ENCODE data around the gene F2RL3.
"Not testable (repeated sequence)": the region's sequence is repeated elsewhere in the genome, so short reads cannot be mapped to it uniquely, and the experiment has no call there.

The F2RL3 gene

GRCh38 chr19:16867211-16867610 is 21.6 kb upstream of the F2RL3 start:
- Mint-ChIP-seq H3K27ac (no peak overlapping the region), H3K36me3 (peaks cover 22% of the 10 kb centered on the region), H3K4me3 (no peak overlapping the region), H3K9me3 (no peaks in the 10 kb centered on the region), H3K27me3 (no peaks in the 10 kb centered on the region), H3K4me1 (peaks cover 3% of the 10 kb centered on the region)
- no peak for ATAC-seq (ENCODE audit: low read depth)
- DNase-seq (ENCODE audit: low spot score in 2 of 2): no peak

DNA sequence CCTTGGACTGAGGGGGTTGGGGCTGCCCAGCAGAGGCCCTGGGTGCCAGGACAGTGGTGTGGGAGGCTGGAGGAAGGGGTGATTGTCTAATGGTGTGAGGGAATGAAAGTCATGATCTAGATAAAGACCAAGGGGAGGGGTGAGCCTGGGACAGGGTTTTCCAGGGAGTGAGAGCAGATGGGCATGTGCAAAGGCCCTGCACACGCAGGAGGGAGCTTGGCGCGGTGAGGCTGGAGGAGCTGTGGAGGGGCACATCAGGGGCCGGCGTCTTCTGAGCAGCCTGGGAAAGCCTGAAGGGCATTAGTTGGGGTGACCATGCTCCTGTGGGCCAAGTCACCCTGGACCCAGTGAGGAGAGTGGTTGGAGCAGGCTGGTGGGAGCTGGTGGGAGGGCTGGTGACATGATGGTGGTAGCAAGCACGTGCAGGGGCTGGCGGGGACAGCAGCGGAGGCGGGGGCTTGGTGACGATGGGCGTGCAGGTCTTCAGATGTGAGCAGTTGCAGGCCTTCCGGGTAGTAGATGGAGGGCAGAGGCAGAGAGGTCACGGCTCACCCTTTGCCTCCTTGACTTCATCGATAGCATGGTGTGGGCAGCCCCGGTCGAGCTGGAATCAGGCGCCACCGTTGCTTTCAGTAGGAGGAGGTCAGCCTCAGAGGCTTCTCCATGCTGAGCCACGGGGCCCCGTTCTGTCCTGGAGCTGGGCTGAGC is 20.2 kb upstream of the F2RL3 start:
- Mint-ChIP-seq H3K4me3 (no peak overlapping the region), H3K4me1 (peaks cover 3% of the 10 kb centered on the region), H3K27ac (peak overlapping the region; percentile 63), H3K36me3 (peaks cover 28% of the 10 kb centered on the region), H3K27me3 (no peaks in the 10 kb centered on the region), H3K9me3 (no peaks in the 10 kb centered on the region)
- DNase-seq (ENCODE audit: low spot score in 2 of 2) (no peak), ATAC-seq (ENCODE audit: low read depth) (no peak)

DNA sequence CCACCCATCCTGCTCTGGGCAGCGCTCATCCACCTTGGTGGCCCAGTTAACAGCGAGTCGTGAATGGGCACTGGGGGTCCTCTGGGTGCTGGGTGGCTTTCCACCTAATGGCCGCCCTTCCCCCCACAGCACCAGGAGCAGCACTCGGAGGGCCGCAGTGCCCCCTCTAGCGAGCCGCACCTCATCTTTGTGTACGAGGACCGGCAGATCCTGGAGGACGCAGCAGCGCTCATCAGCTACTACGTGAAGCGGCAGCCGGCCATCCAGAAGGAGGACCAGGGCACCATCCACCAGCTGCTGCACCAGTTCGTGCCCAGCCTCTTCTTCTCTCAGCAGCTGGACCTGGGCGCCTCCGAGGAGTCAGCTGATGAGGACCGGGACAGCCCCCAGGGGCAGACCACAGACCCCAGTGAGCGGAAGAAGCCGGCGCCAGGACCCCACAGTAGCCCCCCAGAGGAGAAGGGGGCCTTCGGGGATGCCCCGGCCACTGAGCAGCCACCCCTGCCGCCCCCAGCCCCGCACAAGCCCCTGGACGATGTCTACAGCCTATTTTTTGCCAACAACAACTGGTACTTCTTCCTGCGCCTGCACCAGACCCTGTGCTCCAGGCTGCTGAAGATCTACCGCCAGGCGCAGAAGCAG is 19.3 kb upstream of the F2RL3 start:
- DNase-seq (ENCODE audit: low spot score in 2 of 2) (no peak), ATAC-seq (ENCODE audit: low read depth) (no peak)
- Mint-ChIP-seq H3K9me3 (peaks cover 3% of the 10 kb centered on the region), H3K4me3 (no peak overlapping the region), H3K27me3 (no peaks in the 10 kb centered on the region), H3K36me3 (peaks cover 35% of the 10 kb centered on the region), H3K27ac (no peak overlapping the region), H3K4me1 (peaks cover 10% of the 10 kb centered on the region)

- no peak for ATAC-seq (ENCODE audit: low read depth)
- peaks cover 25% of the 10 kb centered on the region for H3K4me1 Mint-ChIP-seq
- H3K27me3 Mint-ChIP-seq: no peaks in the 10 kb centered on the region
- no peak overlapping the region for H3K27ac Mint-ChIP-seq
- no peak for DNase-seq (ENCODE audit: low spot score in 2 of 2)
- no peak overlapping the region for H3K4me3 Mint-ChIP-seq
- peaks cover 45% of the 10 kb centered on the region for H3K36me3 Mint-ChIP-seq
- H3K9me3 Mint-ChIP-seq: peaks cover 7% of the 10 kb centered on the region
These were observed 16.9 kb upstream of the F2RL3 start for GRCh38 chr19:16871871-16872270.

DNA sequence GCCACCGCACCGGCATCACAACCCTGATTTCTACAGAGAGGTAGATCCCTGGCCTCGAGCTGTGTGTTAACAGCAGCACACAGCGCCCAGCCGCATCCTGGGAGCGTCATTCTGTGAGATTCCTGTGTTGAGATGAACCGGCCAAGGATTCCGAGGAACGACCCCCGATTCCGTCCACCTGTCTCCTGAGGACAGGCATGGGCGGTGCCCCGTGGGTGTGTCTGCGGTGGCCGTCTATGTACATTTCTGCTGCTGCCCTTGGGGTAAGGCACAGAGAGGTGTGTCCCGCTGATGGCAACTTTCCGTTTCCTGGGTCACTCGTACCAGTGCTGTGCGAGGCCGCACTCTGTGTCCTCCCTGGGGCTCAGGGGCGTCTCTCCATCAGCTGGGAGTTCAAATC is 16.1 kb upstream of the F2RL3 start:
- H3K27ac Mint-ChIP-seq: peak overlapping the region; percentile 28
- H3K27me3 Mint-ChIP-seq: no peaks in the 10 kb centered on the region
- H3K4me1 Mint-ChIP-seq: peaks cover 27% of the 10 kb centered on the region
- DNase-seq (ENCODE audit: low spot score in 2 of 2) (no peak), ATAC-seq (ENCODE audit: low read depth) (no peak)
- H3K36me3 Mint-ChIP-seq: peaks cover 47% of the 10 kb centered on the region
- H3K4me3 Mint-ChIP-seq: no peak overlapping the region
- peaks cover 7% of the 10 kb centered on the region for H3K9me3 Mint-ChIP-seq

DNA sequence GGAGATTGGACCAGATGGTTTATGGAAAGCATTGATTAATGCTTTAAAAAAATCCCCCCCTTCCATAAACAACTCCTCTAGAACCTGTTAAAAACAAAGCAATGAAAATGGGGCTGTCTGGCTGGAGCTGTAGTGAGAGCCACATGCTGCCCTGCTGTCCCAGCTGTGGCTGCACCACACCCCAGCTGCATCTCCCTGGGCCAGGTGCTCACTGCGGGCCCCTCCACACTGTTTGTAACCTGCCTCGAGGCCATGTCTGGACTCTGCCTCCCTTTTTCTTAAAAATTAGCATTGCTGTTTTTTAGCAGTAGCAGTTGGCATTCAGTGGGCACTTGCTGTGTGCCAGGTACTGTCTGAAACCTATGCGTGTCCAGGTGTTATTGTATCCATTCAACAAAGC is 15.2 kb upstream of the F2RL3 start:
- Mint-ChIP-seq H3K27ac (peak overlapping the region; percentile 96), H3K9me3 (peaks cover 7% of the 10 kb centered on the region), H3K4me3 (no peak overlapping the region), H3K4me1 (peaks cover 24% of the 10 kb centered on the region), H3K36me3 (peaks cover 41% of the 10 kb centered on the region), H3K27me3 (no peaks in the 10 kb centered on the region)
- DNase-seq (ENCODE audit: low spot score in 2 of 2) (no peak), ATAC-seq (ENCODE audit: low read depth) (no peak)

DNA sequence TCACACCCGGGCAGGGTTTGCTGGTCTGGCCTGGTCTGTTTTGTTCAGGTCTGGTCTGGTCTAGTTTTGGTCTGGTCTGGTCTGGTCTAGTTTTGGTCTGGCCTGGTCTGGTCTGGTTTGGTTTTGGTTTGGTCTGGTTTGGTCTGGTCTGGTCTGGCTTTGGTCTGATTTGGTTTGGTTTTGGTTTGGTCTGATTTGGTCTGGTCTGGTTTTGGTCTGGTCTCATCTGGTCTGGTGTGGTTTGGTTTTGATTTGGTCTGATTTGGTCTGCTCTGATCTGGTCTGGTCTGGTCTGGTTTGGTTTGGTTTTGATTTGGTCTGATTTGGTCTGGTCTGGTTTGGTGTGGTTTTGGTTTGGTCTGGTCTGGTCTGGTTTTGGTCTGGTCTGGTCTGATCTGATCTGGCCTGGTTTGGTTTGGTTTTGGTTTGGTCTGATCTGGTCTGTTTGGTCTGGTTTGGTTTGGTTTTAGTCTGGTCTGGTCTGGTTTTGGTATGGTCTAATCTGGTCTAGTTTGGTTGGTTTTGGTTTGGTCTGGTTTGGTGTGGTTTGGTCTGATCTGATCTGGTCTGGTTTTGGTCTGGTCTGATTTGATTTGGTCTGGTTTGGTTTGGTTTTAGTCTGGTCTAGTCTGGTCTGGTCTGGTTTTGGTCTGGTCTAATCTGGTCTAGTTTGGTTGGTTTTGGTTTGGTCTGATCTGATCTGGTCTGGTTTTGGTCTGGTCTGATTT is 14.4 kb upstream of the F2RL3 start:
- peak overlapping the region; percentile 96 for H3K27ac Mint-ChIP-seq
- peaks cover 48% of the 10 kb centered on the region for H3K36me3 Mint-ChIP-seq
- ATAC-seq (ENCODE audit: low read depth): no peak
- peaks cover 24% of the 10 kb centered on the region for H3K4me1 Mint-ChIP-seq
- peaks cover 7% of the 10 kb centered on the region for H3K9me3 Mint-ChIP-seq
- no peaks in the 10 kb centered on the region for H3K27me3 Mint-ChIP-seq
- H3K4me3 Mint-ChIP-seq: peak overlapping the region; percentile 8
- DNase-seq (ENCODE audit: low spot score in 2 of 2): no peak

GRCh38 chr19:16874978-16875299 is 13.9 kb upstream of the F2RL3 start:
- Mint-ChIP-seq H3K36me3 (peaks cover 49% of the 10 kb centered on the region), H3K4me1 (peaks cover 24% of the 10 kb centered on the region), H3K4me3 (peak overlapping the region; percentile 8), H3K27ac (peak overlapping the region; percentile 96)
- not testable (repeated sequence) for H3K27me3 Mint-ChIP-seq; DNase-seq (ENCODE audit: low spot score in 2 of 2); H3K9me3 Mint-ChIP-seq; ATAC-seq (ENCODE audit: low read depth)

GRCh38 chr19:16875584-16876555 is 12.9 kb upstream of the F2RL3 start:
- peaks cover 12% of the 10 kb centered on the region for H3K9me3 Mint-ChIP-seq
- H3K36me3 Mint-ChIP-seq: peaks cover 58% of the 10 kb centered on the region
- peak; percentile 94 for ATAC-seq (ENCODE audit: low read depth)

DNA sequence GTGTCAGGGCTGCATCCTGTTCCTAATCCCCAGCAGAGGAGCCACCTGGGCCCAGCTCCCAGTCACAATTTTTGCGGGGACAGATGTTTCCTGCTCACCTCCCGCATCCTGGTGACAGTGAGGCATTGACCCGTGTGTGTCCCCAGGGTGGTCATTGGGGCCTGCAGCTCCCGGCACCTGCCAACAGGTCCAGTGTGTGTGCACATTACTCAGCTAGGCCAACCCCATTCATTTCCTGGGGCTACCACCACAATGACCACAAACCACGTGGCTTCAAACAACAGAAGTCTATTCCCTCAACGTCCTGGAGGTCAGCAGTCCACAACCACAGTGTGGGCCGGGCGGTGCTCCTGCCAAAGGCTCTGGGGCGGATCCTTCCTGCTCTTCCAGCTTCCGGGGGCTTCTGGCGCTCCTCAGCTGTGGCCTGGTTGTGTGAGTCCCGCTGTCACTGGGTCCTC is 11.9 kb upstream of the F2RL3 start:
- no peak overlapping the region for H3K4me3 Mint-ChIP-seq
- H3K27ac Mint-ChIP-seq: peak overlapping the region; percentile 35
- peaks cover 13% of the 10 kb centered on the region for H3K9me3 Mint-ChIP-seq
- peaks cover 24% of the 10 kb centered on the region for H3K4me1 Mint-ChIP-seq
- ATAC-seq (ENCODE audit: low read depth) (no peak), DNase-seq (ENCODE audit: low spot score in 2 of 2) (no peak)
- no peaks in the 10 kb centered on the region for H3K27me3 Mint-ChIP-seq
- peaks cover 54% of the 10 kb centered on the region for H3K36me3 Mint-ChIP-seq

More at GRCh38 chr19:16875584-16876555, 12.9 kb upstream of the F2RL3 start:
- H3K4me1 Mint-ChIP-seq: peaks cover 24% of the 10 kb centered on the region
- no peaks in the 10 kb centered on the region for H3K27me3 Mint-ChIP-seq
- H3K27ac Mint-ChIP-seq: peak overlapping the region; percentile 96
- peak in 1 of 2 donors; percentile 38 for DNase-seq (ENCODE audit: low spot score in 2 of 2)
- H3K4me3 Mint-ChIP-seq: no peak overlapping the region

- no peak for DNase-seq (ENCODE audit: low spot score in 2 of 2)
- H3K4me1 Mint-ChIP-seq: peaks cover 24% of the 10 kb centered on the region
- H3K4me3 Mint-ChIP-seq: no peak overlapping the region
- H3K9me3 Mint-ChIP-seq: peaks cover 17% of the 10 kb centered on the region
- peaks cover 54% of the 10 kb centered on the region for H3K36me3 Mint-ChIP-seq
- ATAC-seq (ENCODE audit: low read depth): no peak
- peak overlapping the region; percentile 65 for H3K27ac Mint-ChIP-seq
- H3K27me3 Mint-ChIP-seq: no peaks in the 10 kb centered on the region
These were observed 11.2 kb upstream of the F2RL3 start for GRCh38 chr19:16877581-16877980.

- Mint-ChIP-seq H3K27me3 (peaks cover 3% of the 10 kb centered on the region), H3K36me3 (peaks cover 50% of the 10 kb centered on the region), H3K9me3 (peaks cover 22% of the 10 kb centered on the region), H3K4me3 (no peak overlapping the region), H3K4me1 (peaks cover 24% of the 10 kb centered on the region), H3K27ac (no peak overlapping the region)
- ATAC-seq (ENCODE audit: low read depth): no peak
- DNase-seq (ENCODE audit: low spot score in 2 of 2): no peak
These were observed 10.4 kb upstream of the F2RL3 start for GRCh38 chr19:16878181-16878965.

All from memory B cell (primary cell).